Measurements from ENCODE around the gene PI4KA. TPM values are rescaled to one million over a fixed set of nuclear protein-coding genes. Genes with fewer than 3 reads are reported as not detected.
A peak's percentile ranks its signal among the peaks of the same experiment; 100 is the strongest.
"Not testable (repeated sequence)": the region's sequence is repeated elsewhere in the genome, so short reads cannot be mapped to it uniquely, and the experiment has no call there.

Gene PI4KA
- total and polyA plus RNA-seq, 5 experiments from 2014 or later, result 34.4 to 158 (median 69.6) TPM

DNA sequence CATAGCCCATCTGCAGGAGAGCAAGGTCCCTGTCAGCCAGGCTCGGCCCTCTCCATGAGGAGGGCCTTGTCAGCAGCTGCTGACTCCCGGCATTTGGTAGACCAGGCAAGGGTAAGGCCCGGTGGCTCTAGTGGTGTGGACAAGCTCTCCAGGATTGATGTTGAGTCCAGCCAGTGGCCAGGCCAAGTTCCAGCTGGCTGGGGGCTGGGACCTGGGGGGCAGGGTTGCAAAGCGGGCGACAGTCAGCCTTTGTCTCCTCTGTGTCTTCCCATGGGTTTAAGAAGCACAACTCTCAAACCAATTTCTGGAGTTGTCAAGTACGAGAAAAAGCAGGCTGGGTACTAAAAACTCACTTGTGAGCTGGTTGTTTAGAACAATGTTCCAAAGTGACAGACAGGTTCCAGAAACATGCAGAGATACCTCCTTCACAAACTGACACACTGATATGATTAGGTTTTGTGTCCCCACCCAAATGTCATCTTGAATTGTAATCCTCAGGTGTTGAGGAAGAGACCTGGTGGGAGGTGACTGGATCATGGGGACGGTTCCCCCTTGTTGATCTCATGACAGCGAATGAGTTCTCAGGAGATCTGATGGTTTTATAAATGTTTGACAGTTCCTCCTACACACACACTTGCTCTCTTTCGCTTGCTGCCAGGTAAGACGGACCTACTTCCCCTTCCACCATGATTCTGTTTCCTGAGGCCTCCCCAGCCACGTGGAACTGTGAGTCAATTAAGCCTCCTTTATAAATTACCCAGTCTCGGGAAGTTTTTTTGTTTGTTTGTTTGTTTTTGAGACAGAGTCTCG is 137.0 kb downstream of the PI4KA start:
- POLR2A ChIA-PET, result no interaction called here
- H3K27me3 Mint-ChIP-seq, result no peaks in the 10 kb centered on the region
- H3K9me3 Mint-ChIP-seq, result no peaks in the 10 kb centered on the region
- peaks cover 0 to 4% (median 0%) of the 10 kb centered on the region in 4 donors for H3K4me1 Mint-ChIP-seq
- DNase-seq (no peak), ATAC-seq (no peak)
- peaks cover 0 to 48% (median 3%) of the 10 kb centered on the region in 3 donors for H3K36me3 Mint-ChIP-seq
- no peak overlapping the region for H3K4me3 Mint-ChIP-seq
- peak overlapping the region in 8 of 10 donors; percentile 14 to 66 (median 33) for H3K27ac Mint-ChIP-seq

DNA sequence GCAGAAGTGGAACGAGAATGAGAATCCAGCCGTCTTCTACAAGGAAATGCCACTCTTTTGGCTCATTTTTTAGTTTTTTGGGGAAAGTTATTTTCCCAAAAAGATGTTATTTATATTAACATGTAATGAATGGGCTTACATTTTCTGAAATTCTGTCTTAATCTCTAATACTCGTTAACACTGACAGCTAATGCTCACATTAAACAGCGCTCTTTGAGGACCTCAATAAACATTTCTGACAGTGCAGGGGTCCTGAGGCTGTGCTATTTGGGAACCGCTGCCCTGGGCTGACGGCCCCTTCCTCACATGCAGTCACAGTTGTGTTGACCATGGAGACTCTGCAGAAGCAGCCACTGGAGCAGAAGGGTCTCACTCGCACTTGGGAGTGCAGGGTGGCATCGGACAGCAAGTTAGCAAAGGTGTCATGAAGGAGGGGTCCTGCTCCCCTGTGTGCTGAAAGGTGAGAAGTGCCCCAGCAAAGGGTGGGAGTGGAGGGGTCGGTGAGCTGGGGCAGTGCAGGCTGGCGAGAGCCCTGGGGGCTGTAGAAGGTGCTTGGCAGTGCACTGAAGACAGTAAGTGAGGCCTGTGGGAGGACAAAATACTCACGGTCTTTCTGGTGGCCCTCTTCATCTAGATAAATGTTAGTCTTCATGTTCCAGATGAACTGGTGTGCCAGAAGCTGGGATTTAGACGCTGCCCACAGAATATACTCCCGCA is 137.8 kb downstream of the PI4KA start:
- ATAC-seq (no peak), DNase-seq (no peak)
- H3K4me1 Mint-ChIP-seq, result peaks cover 0 to 4% (median 0%) of the 10 kb centered on the region in 4 donors
- H3K9me3 Mint-ChIP-seq, result no peaks in the 10 kb centered on the region
- no peaks in the 10 kb centered on the region for H3K27me3 Mint-ChIP-seq
- POLR2A ChIA-PET, result no interaction called here
- H3K27ac Mint-ChIP-seq, result peak overlapping the region in 6 of 10 donors; percentile 17 to 69 (median 42)
- peaks cover 0 to 44% (median 0%) of the 10 kb centered on the region in 3 donors for H3K36me3 Mint-ChIP-seq
- no peak overlapping the region for H3K4me3 Mint-ChIP-seq

DNA sequence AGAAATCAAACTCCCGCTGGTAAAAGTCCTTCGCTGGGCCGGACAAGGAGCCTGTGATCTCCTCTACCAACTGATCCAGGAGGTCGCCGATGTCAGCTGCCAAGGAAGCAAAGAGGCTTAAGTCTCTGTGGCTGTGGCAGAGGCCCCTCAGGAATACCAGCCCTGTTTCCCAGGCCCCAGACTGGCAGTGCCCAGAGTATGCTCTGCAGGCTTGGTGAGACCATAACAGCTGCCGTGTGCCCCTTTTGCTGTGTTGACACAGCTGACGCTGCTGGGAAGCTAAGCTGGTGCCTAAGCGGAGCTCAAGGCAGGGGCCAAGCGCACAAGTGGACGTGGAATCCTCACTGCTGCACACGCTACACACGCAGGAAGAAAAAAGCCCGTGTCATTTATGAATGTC is 139.9 kb downstream of the PI4KA start:
- DNase-seq, H3K27ac Mint-ChIP-seq, H3K9me3 Mint-ChIP-seq, POLR2A ChIA-PET, H3K4me3 Mint-ChIP-seq, H3K4me1 Mint-ChIP-seq, H3K27me3 Mint-ChIP-seq, ATAC-seq: not testable (repeated sequence)
- H3K36me3 Mint-ChIP-seq, result peaks cover 0 to 39% (median 0%) of the 10 kb centered on the region in 3 donors

DNA sequence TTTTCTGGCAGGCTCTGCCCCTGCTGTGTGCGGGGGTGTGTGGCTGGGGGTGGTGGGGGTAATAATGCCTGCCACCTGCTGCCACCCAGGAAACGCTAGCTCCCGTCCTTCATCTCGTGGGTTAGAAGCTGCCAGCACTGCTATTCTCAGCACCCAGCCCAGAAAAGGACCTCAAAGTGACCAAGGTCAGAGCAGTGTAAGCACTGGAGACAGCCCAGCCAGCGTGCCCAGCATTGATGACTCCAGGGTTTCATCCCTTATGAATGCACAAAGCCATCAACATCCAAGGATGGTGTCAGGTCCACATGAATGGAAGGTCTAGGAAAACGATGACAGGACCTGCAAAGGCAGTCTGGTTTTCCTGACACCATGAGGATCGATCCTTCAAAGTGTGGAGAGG is 140.6 kb downstream of the PI4KA start:
- H3K9me3 Mint-ChIP-seq, H3K4me3 Mint-ChIP-seq, H3K27ac Mint-ChIP-seq, H3K4me1 Mint-ChIP-seq, DNase-seq, ATAC-seq, H3K27me3 Mint-ChIP-seq, POLR2A ChIA-PET: not testable (repeated sequence)
- H3K36me3 Mint-ChIP-seq, result peaks cover 0 to 38% (median 0%) of the 10 kb centered on the region in 3 donors

DNA sequence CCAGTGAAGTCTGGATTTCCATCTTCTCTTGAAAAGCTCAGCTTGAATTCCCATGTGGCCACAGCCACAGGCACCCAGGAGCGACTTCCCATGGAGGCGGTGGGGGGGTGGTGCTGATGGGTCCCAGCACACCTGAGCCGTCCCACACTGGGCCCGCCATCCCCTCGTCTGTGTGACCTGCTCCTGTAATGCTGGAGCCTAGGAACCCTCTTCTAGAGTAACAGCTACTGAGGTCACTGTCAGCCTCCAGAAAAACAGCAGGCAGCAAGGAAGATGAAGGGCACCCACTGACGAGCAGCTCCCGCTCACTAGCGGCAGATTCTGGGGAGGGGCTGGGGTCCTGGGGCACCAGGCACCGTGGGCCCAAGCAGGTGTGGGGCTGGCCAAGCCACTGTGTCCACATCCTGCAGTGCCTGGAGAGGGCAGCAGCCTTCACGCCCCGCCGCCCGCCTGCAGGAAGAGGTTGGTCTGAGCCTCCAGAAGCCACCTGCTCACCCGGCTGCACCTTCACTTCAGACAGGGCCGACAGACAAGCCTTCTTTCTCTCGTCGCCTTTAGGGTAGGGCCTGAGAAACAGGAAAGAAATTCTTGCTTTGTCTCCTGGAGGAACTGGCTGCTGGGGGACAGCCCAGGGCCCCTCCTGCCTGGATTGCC is 141.3 kb downstream of the PI4KA start:
- not testable (repeated sequence) for H3K27me3 Mint-ChIP-seq, H3K4me1 Mint-ChIP-seq, ATAC-seq, DNase-seq, H3K4me3 Mint-ChIP-seq, H3K27ac Mint-ChIP-seq, H3K9me3 Mint-ChIP-seq
- POLR2A ChIA-PET, result interaction anchor here (0.6 kb wide), 1 partner anchor 341 kb away, joined by 7 read pairs; no protein-coding TSS in a partner anchor
- H3K36me3 Mint-ChIP-seq, result peaks cover 0 to 35% (median 0%) of the 10 kb centered on the region in 3 donors

DNA sequence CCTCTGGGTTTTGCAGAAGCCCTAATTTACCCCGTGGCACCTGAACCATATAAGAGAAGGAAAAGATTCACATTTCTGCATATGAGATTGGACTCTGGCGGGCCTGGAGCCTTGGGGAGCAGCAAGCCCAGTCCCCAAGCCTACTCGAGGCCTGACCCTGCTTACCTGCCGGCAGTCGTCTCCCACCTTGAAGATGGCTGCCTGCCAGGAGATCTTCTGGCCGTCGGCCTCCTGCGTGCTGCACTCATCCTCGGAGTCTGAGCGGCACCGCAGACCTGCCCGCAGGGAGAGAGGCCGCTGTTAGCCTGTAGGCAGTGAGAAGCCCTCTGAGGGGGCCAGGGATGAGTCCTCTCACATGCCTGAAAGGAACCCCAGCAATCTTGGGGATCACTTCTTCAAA is 145.5 kb downstream of the PI4KA start:
- POLR2A ChIA-PET, H3K4me1 Mint-ChIP-seq, H3K27me3 Mint-ChIP-seq, H3K9me3 Mint-ChIP-seq, H3K4me3 Mint-ChIP-seq, DNase-seq, H3K27ac Mint-ChIP-seq, ATAC-seq: not testable (repeated sequence)
- H3K36me3 Mint-ChIP-seq, result peaks cover 0 to 45% (median 0%) of the 10 kb centered on the region in 3 donors

DNA sequence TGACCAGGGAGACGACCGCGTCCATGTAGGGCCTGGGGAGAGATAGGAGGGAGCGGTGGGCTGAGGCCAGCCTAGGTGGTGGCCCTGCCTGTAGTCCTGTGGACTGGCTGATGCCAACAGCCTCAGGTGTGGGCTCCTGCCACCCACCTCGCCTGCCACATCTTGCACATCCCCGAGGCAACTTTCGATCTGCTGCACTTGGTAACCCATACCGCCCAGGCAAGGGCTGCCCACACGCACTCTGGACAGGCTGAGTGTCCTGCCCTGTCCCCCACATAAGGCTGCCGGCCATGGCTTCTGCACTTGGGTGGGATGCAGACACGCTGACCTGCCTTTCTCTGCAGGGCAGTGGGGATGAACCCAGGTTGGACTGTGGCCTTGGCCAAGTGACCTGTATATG is 148.6 kb downstream of the PI4KA start:
- DNase-seq, POLR2A ChIA-PET, H3K9me3 Mint-ChIP-seq, H3K27ac Mint-ChIP-seq, H3K4me3 Mint-ChIP-seq, ATAC-seq, H3K27me3 Mint-ChIP-seq, H3K4me1 Mint-ChIP-seq: not testable (repeated sequence)
- H3K36me3 Mint-ChIP-seq, result peaks cover 0 to 33% (median 0%) of the 10 kb centered on the region in 3 donors

DNA sequence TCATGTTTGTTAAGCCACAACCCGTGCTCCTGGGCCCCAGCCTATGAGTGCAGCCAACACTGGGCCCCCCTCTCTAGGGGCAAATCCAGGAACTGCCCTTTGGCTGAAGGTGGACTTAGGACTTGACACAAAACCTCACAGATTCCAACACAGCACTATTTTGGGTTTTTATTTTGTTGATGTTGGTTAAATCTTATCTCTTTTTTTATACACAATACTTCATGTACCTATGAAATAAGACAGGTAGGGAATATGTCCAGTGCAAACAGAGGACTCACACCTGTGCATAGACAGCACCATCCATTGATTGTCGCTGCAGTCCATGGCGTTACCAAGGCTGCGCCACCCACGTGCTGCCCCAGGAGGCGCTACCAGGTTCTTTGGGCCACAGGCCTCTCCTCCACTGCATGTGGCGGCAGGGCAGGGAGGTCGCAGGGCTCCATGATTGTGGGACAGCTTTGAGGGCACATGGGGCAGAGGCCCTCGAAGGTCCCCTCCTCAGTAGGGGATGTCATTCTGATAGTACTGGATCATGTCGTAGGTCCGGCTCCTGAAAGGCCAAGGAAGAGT is 151.0 kb downstream of the PI4KA start:
- H3K27ac Mint-ChIP-seq, POLR2A ChIA-PET, H3K4me3 Mint-ChIP-seq, H3K9me3 Mint-ChIP-seq, DNase-seq, H3K27me3 Mint-ChIP-seq, H3K4me1 Mint-ChIP-seq, ATAC-seq: not testable (repeated sequence)
- peaks cover 0 to 29% (median 0%) of the 10 kb centered on the region in 3 donors for H3K36me3 Mint-ChIP-seq

DNA sequence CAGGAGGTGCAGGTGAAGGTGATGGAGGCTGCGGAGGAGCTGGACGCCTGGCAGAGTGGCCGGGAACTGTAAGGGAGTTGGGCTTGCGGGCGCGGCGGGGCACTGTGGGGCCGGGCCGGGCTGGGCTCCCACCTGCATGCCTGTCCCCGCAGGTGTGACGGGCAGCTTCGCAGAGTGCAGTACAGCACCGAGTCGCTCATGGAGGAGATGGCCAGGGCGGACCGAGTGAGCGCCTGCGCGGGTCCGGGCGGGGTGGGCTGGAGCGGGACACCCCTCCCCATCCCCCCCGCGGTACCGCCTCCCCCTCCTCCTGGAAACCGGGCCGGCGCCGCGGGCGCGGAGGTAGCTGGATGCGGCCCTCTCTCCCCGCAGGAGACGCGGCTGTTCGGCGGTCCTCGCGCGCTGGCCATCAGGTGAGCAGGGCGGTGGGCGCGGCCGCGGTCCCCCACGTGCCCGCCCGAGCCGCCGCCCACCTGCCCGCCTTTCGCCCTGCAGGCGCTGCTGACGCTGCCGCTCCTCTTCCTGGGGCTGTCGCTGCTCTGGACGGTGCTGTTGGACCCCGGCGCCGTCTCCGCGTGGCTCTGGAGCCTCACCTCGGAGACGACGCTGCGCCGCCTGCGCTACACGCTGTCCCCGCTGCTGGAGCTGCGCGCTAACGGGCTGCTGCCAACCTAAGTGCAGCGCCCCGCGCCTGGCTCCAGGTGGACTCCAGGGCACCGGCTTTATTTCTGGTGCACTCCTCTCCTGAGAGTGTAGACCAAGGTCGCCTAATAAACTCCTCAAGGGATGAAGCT is 154.6 kb downstream of the PI4KA start:
- H3K27ac Mint-ChIP-seq, result peak overlapping the region in 1 of 10 donors; percentile 6
- DNase-seq (peak in 6 of 10 donors; percentile 15 to 65 (median 26)), ATAC-seq (peak in 1 of 2 donors; percentile 0)
- H3K4me3 Mint-ChIP-seq, result peak overlapping the region; percentile 64 to 99 (median 74)
- H3K27me3 Mint-ChIP-seq, H3K9me3 Mint-ChIP-seq, H3K36me3 Mint-ChIP-seq: not testable (repeated sequence)
- POLR2A ChIA-PET, result interaction anchor here (0.6 to 2.7 kb wide), 8 partner anchors 137 to 241 kb away, joined by 3 to 19 read pairs (median 6); no protein-coding TSS in a partner anchor
- H3K4me1 Mint-ChIP-seq, result peaks cover 0 to 17% (median 8%) of the 10 kb centered on the region in 4 donors

DNA sequence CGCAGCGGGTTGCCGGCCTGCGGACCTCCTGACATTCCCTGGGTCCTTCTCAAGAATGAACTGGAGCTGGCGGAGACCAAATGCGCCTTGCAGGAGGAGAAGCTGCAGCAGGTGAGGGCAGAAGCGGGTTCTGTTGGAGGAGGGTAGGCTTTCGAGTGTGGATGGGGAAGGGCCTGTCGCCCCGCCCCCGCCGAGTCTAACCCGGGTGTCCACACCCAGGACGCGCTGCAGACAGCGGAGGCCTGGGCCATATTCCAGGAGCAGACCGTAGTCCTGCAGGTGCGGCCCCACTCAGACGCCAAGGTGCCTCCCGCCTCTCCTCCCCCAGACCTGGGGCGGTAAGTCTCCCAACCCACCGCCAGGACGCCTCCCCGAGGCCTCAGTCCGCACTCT is 155.2 kb downstream of the PI4KA start:
- H3K4me3 Mint-ChIP-seq, result peak overlapping the region; percentile 93 to 99 (median 98)
- POLR2A ChIA-PET, result interaction anchor here (0.6 to 2.7 kb wide), 10 partner anchors 136 to 461 kb away, joined by 3 to 19 read pairs (median 3); partner anchors contain the start of gene MED15
- H3K27me3 Mint-ChIP-seq, H3K9me3 Mint-ChIP-seq, H3K36me3 Mint-ChIP-seq: not testable (repeated sequence)
- DNase-seq (peak in 2 of 10 donors; percentile 43 to 66), ATAC-seq (peak; percentile 16 to 31)
- peak overlapping the region in 5 of 10 donors; percentile 27 to 100 (median 99) for H3K27ac Mint-ChIP-seq
- H3K4me1 Mint-ChIP-seq, result peaks cover 0 to 17% (median 8%) of the 10 kb centered on the region in 4 donors

DNA sequence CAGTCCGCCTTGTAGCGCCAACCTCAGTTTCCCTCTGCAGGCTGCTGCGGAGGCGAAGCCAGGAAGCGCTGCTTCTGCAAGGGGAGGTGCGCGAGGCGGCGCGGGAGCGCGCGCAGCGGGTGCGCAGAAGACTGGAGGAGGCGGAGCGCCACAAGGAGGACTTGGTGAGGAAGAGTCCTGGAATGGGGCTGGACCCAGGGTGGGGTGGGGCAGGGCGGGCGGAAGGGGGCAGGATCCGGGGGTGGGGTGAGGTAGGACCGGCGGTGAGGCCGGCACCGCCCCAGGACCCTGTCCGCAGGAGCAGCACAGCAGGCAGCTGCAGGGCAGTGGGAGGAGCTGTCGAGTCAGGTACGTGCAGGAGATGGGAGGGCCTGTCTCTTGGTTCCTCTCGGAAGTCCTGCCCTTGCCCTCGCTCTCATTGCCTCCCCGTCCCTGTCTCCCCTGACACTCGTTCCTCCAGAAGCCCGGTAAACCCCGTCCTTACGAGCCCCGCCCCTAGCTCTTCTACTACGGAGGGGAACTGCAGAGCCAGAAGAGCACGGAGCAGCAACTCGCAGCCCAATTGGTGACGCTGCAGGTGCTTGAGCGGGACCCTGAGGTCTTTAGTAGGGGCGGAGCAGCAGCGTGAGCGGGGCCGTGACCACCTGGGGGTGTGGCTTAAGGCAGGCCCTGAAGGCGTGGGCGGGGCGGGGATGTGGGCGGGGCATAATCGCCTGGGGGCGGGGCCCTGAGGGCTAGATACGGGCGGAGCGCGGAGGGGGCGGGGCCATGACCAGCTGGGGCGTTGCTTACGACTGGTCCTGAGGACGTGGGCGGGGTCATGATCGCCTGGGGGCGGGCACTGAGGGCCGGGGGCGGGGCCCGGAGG is 155.8 kb downstream of the PI4KA start:
- H3K36me3 Mint-ChIP-seq, result not testable (repeated sequence)
- POLR2A ChIA-PET, result interaction anchor here (0.6 to 2.7 kb wide), 13 partner anchors 132 to 460 kb away, joined by 3 to 19 read pairs (median 3); partner anchors contain the start of gene MED15
- ATAC-seq, result peak; percentile 79

More for the DNA sequence above, 155.8 kb downstream of the PI4KA start:
- H3K27me3 Mint-ChIP-seq, H3K9me3 Mint-ChIP-seq: not testable (repeated sequence)
- DNase-seq, result peak; percentile 92 to 99 (median 96)
- H3K4me1 Mint-ChIP-seq, result peaks cover 0 to 17% (median 8%) of the 10 kb centered on the region in 4 donors
- H3K4me3 Mint-ChIP-seq, result peak overlapping the region; percentile 93 to 99 (median 98)
- peak overlapping the region; percentile 78 to 100 (median 99) for H3K27ac Mint-ChIP-seq
